Omental fat pad (tissue), 4 donors: ENCODE data around the gene LRCH4. TPM values are rescaled to one million over a fixed set of nuclear protein-coding genes. Genes with fewer than 3 reads are reported as not detected.
A peak's percentile ranks its signal among the peaks of the same experiment; 100 is the strongest.

Experiments
- ATAC-seq: fragments of 150-250 bp; one replicate; pipeline ENCODE4 v1.9.1; 2016; ENCODE audit warnings: mild to moderate bottlenecking, moderate library complexity; ENCODE audit not compliant: low FRiP score
- DNase-seq: peaks from one replicate; pipeline ENCODE4 v3.0.0-alpha.2; 2019; ENCODE audit warnings: low spot score
- CTCF ChIP-seq, 3 donors: fragments of 450-650 bp; IDR thresholded peaks; one replicate each; pipeline ENCODE4 v1.5.1; 2016 to 2017; ENCODE audit warnings: antibody characterized with exemption in 3 of 3, mild to moderate bottlenecking in 3 of 3, moderate library complexity in 2 of 3
- total RNA-seq, 4 donors: library from RNA; depleted of rRNA; stranded (reverse); fragments of >200 nt; gene quantifications; one replicate each; pipeline ENCODE4 v1.1.0, GENCODE V29; 2016

LRCH4 gene
- total RNA-seq, 4 donors from 2014 or later = 51.8 to 108 (median 55.7) TPM

- DNase-seq = peak; percentile 52
- peak; percentile 97 for ATAC-seq
- no peak for TF ChIP-seq CTCF (IDR thresholded peaks at IDR 0.05)
These were observed 40.8 kb upstream of the LRCH4 start for GRCh38 chr7:100626530-100627237.

- ATAC-seq = no peak
- no peak for DNase-seq
- no peak for TF ChIP-seq CTCF (IDR thresholded peaks at IDR 0.05)
These were observed 40.1 kb upstream of the LRCH4 start for GRCh38 chr7:100626055-100626454.

DNA sequence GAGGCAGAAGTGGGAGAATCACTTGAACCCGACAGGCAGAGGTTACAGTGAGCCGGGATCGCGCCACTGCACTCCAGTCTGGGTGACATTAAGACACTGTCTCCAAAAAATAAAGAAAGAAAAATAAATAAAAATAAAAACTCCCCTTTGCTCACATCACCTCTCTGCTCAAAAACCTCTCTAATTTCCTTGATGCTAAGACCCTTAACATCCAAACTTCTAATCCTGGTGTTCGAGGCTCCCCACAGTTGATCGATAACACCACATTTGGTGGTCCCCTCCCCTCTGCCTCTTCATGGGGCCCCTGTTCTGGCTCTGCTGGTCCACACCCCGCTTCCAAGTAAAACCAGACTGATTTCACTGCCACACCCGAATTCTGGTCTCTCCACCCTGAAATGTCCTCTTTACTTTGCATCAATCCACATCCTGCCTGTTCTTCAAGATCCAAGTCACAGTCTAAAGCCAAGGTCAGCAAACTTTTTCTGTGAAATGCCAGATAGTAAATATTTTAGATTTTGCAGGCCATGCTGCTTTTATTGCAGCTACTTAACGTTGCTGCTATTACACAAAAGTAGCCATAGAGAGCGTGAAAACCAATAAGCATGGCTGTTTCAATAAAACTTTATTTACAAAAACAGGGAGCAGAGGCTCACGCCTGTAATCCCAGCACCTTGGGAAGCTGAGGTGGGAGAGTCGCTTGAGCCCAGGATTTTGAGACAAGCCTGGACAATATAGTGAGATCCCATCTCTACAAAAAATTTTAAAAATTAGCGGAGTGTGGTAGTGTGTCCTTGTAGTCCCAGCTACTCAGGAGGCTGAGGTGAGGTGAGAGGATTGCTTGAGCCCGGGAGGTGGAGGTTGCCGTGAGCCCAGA is 38.3 kb upstream of the LRCH4 start:
- no peak for TF ChIP-seq CTCF (IDR thresholded peaks at IDR 0.05)
- ATAC-seq (no peak), DNase-seq (no peak)

DNA sequence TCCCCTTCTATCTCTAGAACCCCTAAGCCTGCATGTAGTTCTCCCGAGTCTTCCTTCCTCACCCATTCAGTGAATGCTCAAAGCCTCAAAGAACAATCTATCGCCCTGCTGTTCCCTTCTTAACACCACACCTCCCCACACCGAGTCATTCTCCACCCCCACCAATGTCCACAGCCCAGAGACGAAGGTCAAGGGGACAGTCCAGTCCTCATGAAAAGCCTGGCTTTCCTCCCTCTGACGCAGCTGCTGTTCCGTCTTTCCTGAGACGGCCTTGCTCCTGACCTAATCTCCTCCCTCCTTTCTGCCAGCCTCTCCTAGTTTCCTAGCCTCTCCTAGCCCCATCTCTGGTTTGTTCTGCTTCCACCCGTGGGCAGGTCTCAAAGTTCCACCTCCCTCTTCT is 35.6 kb upstream of the LRCH4 start:
- TF ChIP-seq CTCF (IDR thresholded peaks at IDR 0.05) = no peak
- no peak for ATAC-seq
- no peak for DNase-seq

- TF ChIP-seq CTCF (IDR thresholded peaks at IDR 0.05) = no peak
- ATAC-seq = no peak
- DNase-seq = no peak
These were observed 34.9 kb upstream of the LRCH4 start for GRCh38 chr7:100620804-100621203.

DNA sequence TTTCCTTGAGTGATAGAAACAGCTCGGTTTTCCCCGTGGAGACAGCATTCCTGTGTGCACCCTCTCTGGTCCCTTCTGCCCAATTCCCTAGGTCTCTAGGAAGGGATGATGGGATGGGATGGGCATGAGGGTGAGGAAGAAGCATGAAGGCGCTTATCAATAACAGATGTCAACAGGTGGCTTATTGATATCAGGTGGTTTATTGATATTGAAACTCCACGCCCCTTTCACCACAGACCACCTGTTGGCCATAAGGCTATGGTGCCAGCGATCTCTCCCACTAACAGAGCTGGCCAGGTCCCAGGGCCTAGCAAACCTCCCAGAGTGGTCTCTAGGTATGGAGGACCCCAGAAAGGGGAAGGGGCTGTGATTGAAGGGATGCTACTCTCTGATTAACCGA is 34.3 kb upstream of the LRCH4 start:
- no peak for DNase-seq

More for the DNA sequence above, 34.3 kb upstream of the LRCH4 start:
- no peak for ATAC-seq
- no peak for TF ChIP-seq CTCF (IDR thresholded peaks at IDR 0.05)
